ENCODE results near the gene C17orf113. TPM values are rescaled to one million over a fixed set of nuclear protein-coding genes. Genes with fewer than 3 reads are reported as not detected.
"Not testable (repeated sequence)": the region's sequence is repeated elsewhere in the genome, so short reads cannot be mapped to it uniquely, and the experiment has no call there.

Gene C17orf113
- total RNA-seq, 4 donors from 2014 or later: 0.09 to 0.63 (median 0.19) TPM

- peak in 2 of 3 donors; percentile 22 to 93 for TF ChIP-seq CTCF (IDR thresholded peaks at IDR 0.05)
- ATAC-seq (ENCODE audit: low FRiP score): peak; percentile 81
- peak; percentile 78 for DNase-seq (ENCODE audit: low spot score)
Measured at GRCh38 chr17:42019509-42020404, 30.6 kb downstream of the C17orf113 start, which contains the start of gene NKIRAS2. Gene NKIRAS2, plus strand, starts transcription at chr17:42020090. Its CDS starts 1,488 bp downstream, at chr17:42021578.

- ATAC-seq (ENCODE audit: low FRiP score) (no peak), DNase-seq (ENCODE audit: low spot score) (no peak)
- TF ChIP-seq CTCF (IDR thresholded peaks at IDR 0.05): no peak
Measured at GRCh38 chr17:42018988-42019387, 31.4 kb downstream of the C17orf113 start.

GRCh38 chr17:42018339-42018738, 32.1 kb downstream of the C17orf113 start:
- DNase-seq (ENCODE audit: low spot score) (no peak), ATAC-seq (ENCODE audit: low FRiP score) (no peak)
- TF ChIP-seq CTCF (IDR thresholded peaks at IDR 0.05): no peak

- ATAC-seq (ENCODE audit: low FRiP score) (peak; percentile 2), DNase-seq (ENCODE audit: low spot score) (no peak)
- TF ChIP-seq CTCF (IDR thresholded peaks at IDR 0.05): no peak
Measured at GRCh38 chr17:42017866-42018200, 32.6 kb downstream of the C17orf113 start.

- DNase-seq (ENCODE audit: low spot score): peak; percentile 46
- ATAC-seq (ENCODE audit: low FRiP score): peak; percentile 92
- no peak for TF ChIP-seq CTCF (IDR thresholded peaks at IDR 0.05)
Measured at GRCh38 chr17:42016941-42017865, 33.2 kb downstream of the C17orf113 start, which contains the start of gene DNAJC7. Gene DNAJC7, minus strand, starts transcription at chr17:42017439. Its CDS starts 23 bp downstream, at chr17:42017416.

- ATAC-seq (ENCODE audit: low FRiP score) (no peak), DNase-seq (ENCODE audit: low spot score) (no peak)
- no peak for TF ChIP-seq CTCF (IDR thresholded peaks at IDR 0.05)
Measured at GRCh38 chr17:42016411-42016831, 34.0 kb downstream of the C17orf113 start.

- ATAC-seq (ENCODE audit: low FRiP score); DNase-seq (ENCODE audit: low spot score): not testable (repeated sequence)
Measured at GRCh38 chr17:42013740-42014139, 36.7 kb downstream of the C17orf113 start.

- ATAC-seq (ENCODE audit: low FRiP score): not testable (repeated sequence)
Measured at GRCh38 chr17:42012363-42012762, 38.0 kb downstream of the C17orf113 start.

More at GRCh38 chr17:42012363-42012762, 38.0 kb downstream of the C17orf113 start:
- DNase-seq (ENCODE audit: low spot score): not testable (repeated sequence)
